ENCODE results near the gene EEF1AKMT4.
A peak's percentile ranks its signal among the peaks of the same experiment; 100 is the strongest.

The EEF1AKMT4 gene

DNA sequence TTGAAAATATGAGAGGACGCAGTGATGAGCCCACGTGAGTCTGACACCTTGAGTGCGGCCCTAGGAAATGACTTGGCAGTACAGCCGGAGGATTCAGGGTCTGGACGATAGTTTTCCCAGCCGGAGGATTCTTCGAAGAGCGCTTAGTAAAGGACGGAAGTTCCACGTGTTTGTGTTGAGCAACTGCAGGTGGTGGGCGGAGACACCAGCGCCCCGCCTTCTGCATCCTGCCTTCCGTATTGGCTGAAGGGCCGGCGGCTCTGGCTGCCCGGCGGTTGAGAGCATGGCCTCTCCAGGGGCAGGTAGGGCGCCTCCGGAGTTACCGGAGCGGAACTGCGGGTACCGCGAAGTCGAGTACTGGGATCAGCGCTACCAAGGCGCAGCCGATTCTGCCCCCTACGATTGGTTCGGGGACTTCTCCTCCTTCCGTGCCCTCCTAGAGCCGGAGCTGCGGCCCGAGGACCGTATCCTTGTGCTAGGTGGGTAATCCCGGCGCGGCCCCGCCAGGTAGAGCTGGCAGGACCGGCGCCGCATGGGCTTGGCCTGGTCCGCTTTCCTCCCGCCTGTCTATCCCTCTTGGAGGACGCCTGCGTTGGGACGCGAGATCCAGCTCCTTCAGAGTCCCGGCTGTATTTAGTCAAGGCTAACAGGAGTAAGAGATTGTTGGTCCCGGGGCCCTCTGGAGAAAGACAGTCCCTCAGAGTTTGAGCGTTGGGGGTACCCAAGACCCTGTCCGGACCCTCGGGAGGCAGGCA, at the start of gene EEF1AKMT4:
TSS of gene EEF1AKMT4 (plus strand) at position 261 of the 755 bp plus-strand sequence. CDS start at position 284, 23 bp downstream.
- DNase-seq, result peak; percentile 98

GRCh38 chr3:184200825-184201224, 48.6 kb upstream of the EEF1AKMT4 start:
- no peak for DNase-seq

- DNase-seq, result no peak
Measured at GRCh38 chr3:184203526-184203925, 45.9 kb upstream of the EEF1AKMT4 start.

GRCh38 chr3:184209146-184209923, 40.1 kb upstream of the EEF1AKMT4 start:
- DNase-seq, result no peak

DNA sequence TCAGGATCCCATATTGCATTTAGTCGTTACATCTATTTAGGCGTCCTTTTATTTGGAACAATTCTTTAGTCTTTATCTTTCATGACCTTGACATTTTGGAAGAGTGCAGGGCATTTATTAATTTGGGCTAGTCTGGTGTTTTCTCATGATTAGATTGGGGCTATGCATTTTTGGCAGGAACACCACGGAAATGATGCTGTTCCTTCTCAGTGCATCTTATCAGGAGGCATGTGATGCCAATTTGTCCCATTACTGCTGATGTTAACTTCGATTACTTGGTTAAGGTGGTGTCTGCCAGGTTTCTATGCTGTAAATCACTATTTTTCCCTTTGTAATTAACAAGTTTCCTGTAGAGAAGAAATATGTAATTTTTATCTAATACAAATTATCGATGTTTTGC, 38.2 kb upstream of the EEF1AKMT4 start:
- no peak for DNase-seq

DNA sequence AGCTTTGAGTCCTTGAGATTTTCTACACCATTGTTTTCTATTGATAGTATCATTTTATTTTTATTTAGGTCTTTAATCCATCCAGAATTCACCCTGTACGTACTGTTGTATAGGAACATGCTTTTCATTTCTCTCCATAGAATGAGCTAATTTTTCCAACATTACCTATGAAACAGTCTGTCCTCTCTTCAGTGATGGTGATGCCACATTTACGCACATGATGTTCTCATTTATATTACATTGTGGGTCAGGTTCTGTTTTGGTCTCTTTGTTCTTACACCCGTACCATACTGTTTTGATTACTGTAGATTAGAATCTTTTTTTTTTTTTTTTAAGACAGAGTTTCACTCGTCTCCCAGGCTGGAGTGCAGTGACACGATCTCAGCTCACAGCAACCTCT, 37.8 kb upstream of the EEF1AKMT4 start:
- no peak for DNase-seq

GRCh38 chr3:184218814-184219213, 30.7 kb upstream of the EEF1AKMT4 start:
- DNase-seq, result no peak

DNA sequence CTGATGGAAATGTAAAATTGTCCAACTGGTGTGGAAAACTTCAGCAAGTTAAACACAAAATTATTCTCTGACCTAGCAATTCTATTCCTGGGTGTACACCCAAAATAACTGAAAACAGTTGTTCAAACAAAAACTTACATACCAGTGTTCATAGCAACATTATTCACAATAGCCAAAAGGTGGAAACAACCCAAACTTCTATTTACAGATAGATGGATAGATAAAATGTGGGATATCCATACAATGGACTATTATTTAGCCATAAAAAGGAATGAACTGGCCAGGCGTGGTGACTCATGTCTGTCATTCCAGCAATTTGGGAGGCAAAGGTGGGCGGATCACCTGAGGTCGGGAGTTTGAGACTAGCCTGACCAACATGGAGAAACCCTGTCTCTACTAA, 27.0 kb upstream of the EEF1AKMT4 start:
- no peak for DNase-seq

- no peak for DNase-seq
Measured at GRCh38 chr3:184223946-184224345, 25.5 kb upstream of the EEF1AKMT4 start.

DNA sequence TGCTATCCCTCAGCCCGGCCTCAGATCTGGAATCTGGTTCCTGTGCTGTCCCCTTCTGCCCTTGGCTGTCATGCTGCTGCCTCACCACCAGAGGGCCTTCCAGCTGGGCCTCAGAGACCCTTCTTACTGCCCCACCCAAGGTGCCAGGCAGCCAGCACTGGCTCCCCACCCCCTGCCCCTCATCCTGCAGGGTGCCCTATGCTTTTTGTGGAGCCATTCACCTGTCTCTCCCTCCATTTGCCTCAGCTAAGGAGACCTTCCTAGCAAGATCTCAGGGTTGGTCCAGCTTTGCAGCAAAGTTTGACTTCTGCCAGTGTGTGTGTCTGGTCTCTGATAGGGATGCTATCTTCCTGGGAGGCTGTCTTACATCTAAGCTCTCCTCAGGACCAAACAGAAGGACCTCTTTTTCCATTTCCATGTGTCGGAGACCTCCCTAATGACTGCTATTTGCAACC, 22.0 kb upstream of the EEF1AKMT4 start:
- no peak for DNase-seq

- no peak for DNase-seq
Measured at GRCh38 chr3:184228376-184229137, 20.9 kb upstream of the EEF1AKMT4 start.

DNA sequence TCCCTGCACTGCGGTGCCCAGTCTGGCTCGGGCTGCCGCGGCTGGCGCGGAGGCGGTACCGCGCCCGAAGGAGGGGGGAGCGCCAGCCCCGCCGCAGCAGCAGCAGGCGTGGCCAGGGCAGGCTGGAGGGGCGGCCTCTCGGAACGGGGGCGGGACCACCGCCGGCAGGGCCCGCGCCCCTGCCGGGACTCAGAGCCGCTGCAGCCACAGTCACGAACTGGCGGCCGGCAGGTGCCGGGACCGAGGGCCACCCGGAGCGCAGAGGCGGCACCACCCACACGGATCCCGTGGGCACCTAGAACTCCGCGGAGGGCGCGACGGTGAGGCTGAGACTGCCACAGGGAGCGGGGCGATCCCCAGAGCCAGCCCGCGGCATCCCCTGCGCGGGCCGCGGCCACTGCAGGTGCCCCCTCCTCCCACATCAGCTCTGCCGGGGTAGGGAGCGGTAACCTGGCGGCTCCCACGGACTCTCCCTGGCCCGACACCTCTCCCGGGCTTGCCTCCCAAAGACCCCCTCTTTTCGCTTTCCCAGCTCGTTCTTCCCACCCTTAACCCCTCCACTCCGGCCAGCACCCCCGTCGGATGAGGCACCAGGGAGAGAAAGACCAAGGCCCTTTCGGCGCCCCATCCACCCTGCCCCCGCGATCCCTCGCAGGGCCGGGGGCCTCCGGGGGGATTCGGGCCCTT, 19.9 kb upstream of the EEF1AKMT4 start, which contains the start of gene VWA5B2:
TSS of gene VWA5B2 (plus strand) at position 192 of the 687 bp plus-strand sequence. CDS start 944 bp downstream, outside the sequence.
- DNase-seq, result peak; percentile 68

DNA sequence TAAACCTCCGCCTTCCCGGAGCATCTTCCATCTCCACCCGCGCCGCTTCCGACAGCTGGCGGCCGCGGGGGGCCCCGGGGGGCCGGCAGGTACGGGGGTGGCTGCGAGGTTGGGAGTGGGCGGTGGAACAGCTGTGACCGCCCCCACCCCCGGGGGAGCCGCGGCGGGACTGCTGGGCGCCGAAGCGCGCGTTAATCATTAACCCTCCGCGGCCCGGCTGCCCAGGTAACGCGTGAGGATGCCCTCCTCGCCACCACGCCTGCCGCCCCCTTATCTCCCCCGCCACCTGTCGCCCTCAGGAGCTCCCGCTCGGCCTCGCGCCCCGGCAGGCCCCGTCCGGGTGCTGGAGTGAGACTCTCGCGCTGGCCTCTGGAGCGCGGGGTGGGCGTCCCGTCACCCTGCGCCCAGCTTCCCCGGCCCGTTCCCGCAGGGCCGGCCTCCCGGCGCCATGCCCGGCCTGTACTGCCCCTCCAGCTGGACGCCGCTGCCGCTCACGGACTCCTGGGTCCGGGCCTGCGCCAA, 19.3 kb upstream of the EEF1AKMT4 start:
- no peak for DNase-seq

DNA sequence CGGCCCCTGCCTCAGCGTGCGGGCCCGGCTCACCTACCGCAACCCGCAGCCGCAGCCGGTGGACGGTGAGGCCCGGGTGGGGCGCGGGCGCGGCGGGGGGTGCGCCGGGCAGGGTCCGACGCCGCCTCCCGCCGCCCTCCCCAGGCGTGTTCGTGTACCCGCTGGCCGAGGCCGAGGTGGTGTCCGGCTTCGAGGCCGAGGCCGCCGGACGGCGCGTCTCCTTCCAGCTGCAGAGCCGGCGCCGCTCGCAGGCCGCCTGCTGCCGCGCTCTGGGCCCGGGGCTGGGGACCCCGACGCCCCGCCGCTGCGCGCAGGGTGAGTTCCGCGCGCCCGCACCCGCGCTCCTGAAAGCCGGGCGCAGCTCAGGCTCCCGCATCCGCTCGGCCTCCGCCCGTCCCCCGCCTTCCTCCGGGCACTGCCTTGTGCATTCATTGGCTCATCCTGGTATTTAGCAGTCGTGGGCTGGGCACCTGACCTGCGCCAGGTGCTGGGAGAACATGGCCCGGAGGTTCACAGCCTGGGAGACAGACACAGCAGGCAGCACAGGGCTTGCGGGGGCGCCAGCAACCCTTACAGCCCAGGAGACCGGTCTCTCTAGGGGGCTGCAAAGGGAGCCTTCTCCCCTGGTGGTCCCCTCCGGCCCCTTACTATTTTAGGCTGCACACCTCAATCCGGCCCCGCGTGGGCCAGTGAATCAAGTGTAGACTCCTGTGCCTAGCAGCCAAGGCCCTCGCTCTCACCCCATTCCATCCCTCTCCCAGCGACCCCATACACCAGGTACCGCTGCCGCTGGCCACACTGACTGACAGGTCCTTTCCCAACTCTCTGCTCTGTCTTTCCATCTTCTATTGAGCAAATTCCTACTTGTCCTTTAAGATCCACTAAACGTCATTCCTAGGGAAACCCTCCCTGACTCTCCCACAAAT, 18.6 kb upstream of the EEF1AKMT4 start:
- DNase-seq, result peak; percentile 60

DNA sequence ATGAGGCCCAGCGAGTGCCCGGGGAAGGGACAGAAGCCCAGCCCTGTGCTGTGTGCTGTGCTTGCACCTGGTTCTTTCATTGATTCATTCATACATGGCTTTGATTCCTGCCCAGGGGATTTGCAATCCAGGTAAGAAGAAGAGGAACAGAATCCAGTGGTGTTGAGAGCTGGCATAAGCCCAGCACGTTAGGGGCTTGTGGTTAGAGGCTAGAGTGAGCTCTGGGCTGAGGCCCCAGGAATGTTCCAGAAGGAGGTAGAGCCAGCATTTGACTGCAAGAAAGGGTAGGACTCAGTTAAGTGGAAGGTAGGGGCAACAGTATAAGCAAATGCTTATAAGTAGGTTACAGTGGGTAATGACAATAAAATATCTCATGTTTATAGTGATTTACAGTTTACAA, 17.8 kb upstream of the EEF1AKMT4 start:
- DNase-seq, result peak; percentile 30

- no peak for DNase-seq
Measured at GRCh38 chr3:184233127-184233843, 16.2 kb upstream of the EEF1AKMT4 start.

DNA sequence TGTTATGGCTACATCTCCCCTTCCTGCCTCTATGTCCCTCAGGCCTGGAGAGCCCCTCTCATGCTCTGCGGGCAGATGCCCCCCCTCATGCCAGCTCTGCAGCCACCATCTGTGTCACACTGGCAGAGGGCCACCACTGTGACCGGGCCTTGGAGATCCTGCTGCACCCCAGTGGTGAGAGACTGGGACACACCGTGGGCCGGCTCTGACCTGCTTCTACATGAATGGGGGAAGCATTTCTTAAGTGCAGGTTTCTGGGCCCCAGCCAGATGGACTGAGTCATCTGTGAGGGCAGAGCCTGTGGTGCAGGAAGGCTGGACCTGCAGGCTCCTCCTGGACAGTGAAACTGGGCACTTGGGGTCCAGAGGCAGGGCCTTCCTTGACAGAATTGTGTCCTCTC, 15.2 kb upstream of the EEF1AKMT4 start:
- DNase-seq, result no peak

GRCh38 chr3:184234671-184235380, 14.6 kb upstream of the EEF1AKMT4 start:
- no peak for DNase-seq

DNA sequence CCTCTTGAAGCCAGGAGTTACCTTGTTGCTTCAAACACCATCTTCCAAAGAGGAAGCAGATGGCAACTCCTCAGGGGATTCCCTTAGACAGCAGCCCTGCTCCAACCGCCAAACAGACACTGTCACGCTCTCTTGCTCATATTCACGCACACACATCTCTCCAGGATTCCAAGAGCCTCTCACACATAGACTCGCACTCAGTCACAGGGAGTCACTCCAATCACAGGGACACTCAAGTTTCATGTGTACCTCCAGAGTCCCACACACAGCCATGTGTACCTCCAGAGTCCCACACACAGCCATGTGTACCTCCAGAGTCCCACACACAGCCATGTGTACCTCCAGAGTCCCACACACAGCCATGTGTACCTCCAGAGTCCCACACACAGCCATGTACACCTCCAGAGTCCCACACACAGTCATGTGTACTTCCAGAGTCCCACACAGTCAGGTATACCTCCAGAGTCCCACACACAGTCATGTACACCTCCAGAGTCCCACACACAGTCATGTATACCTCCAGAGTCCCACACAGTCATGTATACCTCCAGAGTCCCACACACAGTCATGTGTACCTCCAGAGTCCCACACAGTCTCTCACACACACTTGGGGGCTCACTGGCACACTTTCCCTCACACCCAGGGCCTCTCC, 14.0 kb upstream of the EEF1AKMT4 start:
- DNase-seq, result no peak
